HG02759 (cell line): Measurements from ENCODE around the gene CHMP6.

Source experiments
- ATAC-seq: cut with Tn5 transposase; IDR thresholded peaks from one replicate; pipeline ENCODE4 v1.9.1; 2021; ENCODE audit warnings: mild to moderate bottlenecking, moderate library complexity; ENCODE audit not compliant: unreplicated experiment

Gene CHMP6

GRCh38 chr17:81042606-81043005 is 51.0 kb downstream of the CHMP6 start:
- no peak for ATAC-seq

- no peak for ATAC-seq
Measured at GRCh38 chr17:81043319-81043724, 51.7 kb downstream of the CHMP6 start.

DNA sequence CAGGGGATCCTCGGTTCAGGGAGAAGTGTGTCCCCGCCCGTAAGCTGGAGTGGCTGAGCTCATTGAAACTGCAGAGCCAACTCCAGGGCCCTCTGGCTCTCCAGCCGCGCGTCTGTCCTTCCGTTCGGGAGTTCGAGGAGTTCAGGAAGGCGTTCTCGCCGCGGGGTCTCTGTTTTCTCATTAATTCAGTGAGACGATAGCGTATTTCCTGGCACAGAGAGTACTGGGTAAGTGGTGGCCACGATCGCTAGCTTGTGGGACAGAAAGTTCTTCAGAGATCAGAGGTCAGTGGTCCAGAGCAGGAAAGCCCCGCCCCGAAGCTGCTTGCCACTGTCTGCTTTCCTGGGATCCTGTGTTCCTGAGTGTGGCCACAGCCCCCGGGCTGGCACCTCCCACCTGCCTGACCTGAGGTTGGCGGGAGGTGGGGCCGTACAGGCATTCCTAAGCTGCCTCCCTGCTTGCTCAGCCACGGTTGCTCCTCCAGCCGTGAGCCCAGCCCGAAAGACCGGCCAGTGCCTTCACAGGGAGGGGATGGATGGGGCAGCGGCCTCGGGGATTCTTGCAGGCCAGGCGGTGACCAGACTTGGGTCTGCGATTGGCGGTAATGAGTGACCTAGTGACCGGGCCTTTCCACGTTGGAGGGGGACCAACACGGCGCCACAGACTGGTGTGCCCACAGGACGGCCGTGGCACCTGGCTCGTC is 52.2 kb downstream of the CHMP6 start:
- no peak for ATAC-seq

DNA sequence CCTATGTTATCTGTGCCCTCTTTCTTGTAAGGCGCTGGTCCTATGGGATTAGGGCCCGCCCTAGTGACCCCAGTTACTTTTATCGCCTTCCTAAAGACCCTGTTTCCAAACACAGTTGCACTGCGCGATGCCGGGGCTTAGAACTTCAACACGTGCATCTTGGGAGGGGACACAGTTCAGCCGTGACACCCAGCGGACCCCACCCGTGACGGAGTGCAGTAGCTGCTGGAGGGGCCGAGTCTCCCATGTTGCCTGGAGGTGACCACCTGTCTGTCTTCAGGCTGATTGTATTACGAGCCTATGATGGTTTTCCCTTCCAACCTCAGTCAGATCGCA is 52.8 kb downstream of the CHMP6 start:
- ATAC-seq, result no peak

- no peak for ATAC-seq
Measured at GRCh38 chr17:81044764-81045589, 53.3 kb downstream of the CHMP6 start.

DNA sequence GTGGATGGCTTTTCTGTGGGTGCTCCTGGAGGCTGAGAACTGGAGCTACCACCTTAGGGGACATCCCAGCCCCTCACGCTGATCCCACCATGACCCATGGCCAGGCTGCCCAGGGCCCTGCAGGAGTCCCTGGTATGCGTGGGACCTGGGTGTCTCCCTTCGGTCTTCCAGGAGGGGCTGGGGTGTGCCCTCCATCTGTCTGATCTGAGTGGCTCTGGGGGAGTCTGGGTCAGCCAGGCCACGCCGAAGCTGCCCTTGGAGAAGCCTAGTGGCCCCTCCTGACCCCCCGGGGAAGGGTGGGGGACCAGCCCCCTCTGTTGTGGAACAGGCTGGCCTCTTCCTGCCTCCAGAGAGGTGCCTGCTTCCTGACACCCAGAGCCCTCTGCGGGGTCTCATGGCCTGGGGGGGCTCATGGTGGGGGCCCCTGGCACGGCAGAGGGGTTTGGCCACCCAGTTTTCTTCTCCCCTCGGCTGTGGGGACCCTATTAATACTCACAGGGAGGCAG is 54.0 kb downstream of the CHMP6 start:
- ATAC-seq, result no peak

- no peak for ATAC-seq
Measured at GRCh38 chr17:81046132-81046769, 54.6 kb downstream of the CHMP6 start.

DNA sequence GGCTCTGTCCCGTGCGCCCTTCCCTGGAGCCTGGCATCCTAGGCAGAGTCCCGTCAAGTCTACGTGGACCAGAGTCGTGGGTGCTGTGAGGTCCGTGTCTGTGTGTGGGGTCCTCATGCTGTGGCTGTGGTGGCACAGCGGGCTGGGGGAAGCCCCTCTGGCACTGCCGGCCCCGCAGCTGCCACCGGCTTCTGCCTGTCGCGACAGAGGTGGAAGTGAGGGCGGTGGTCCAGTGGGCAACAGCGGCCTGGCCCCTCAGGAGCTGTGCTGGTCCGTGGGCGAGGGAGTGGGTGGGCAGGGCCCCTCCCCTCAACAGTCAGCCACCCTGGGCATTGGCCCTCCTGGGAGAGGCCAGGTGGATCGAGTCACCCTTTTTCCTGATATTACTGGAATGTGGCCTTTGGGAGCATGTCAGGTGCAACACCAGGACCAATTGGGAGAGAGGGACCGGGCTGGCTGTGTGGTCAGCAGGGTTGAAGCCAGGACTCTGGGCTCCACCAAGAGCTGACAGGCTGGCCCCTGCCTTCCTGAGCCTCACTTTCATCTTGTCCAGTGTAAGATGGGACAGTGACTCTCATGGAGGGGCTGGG is 55.2 kb downstream of the CHMP6 start:
- no peak for ATAC-seq

- ATAC-seq, result no peak
Measured at GRCh38 chr17:81048827-81049371, 57.3 kb downstream of the CHMP6 start.

DNA sequence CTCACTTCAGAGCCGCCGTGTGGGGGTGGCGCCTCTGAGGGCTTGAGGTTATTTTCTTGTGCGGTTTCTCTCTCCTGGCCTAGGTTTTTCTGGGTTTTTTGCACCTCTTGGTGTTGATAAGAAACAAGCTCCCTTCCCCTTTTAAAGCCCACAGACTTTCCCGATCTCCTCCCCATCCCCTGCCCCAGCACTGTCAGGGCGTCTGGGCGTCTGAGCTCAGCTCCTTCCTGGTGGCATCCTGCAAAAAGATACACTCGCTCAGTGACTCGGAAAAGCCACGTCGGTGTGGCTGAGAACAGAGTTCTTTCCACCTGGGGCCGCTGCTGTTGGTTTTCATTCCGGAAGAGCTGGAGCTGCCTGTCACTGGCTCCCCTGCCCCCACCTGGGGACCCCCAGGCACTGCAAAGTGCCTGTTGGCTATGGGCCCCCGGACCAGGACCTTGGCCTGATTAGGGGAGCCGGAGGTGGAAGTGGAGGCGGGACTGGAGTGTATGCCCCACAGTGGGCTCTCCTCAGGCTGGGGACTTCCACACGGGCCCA is 57.8 kb downstream of the CHMP6 start:
- ATAC-seq, result no peak
